Parathyroid adenoma (tissue), 2 donors: ENCODE results near the gene TMC5.

Experiments used
- H2AFZ ChIP-seq: fragments of 300-600 bp; sonication (generic); one replicate; pipeline ENCODE4 v1.7.0; 2017; ENCODE audit warnings: antibody characterized with exemption, mild to moderate bottlenecking
- H3K27ac ChIP-seq: fragments of 300-600 bp; sonication (generic); one replicate; pipeline ENCODE4 v1.7.0; 2017
- H3K27me3 ChIP-seq: fragments of 300-600 bp; sonication (generic); one replicate; pipeline ENCODE4 v1.7.0; 2017; ENCODE audit warnings: low read length; ENCODE audit not compliant: control insufficient read depth, insufficient read depth
- H3K36me3 ChIP-seq: fragments of 300-600 bp; sonication (generic); one replicate; pipeline ENCODE4 v1.7.0; 2017; ENCODE audit warnings: low read length; ENCODE audit not compliant: control insufficient read depth, insufficient read depth
- H3K4me1 ChIP-seq: fragments of 300-600 bp; sonication (generic); one replicate; pipeline ENCODE4 v1.7.0; 2017; ENCODE audit warnings: control low read depth
- H3K4me2 ChIP-seq: fragments of 300-600 bp; sonication (generic); one replicate; pipeline ENCODE4 v1.7.0; 2017; ENCODE audit warnings: low read length
- H3K4me3 ChIP-seq: fragments of 300-600 bp; sonication (generic); one replicate; pipeline ENCODE4 v1.7.0; 2017; ENCODE audit warnings: low read depth, low read length
- H3K79me2 ChIP-seq: fragments of 300-600 bp; sonication (generic); one replicate; pipeline ENCODE4 v1.7.0; 2017; ENCODE audit warnings: control low read depth
- H3K9ac ChIP-seq: fragments of 300-600 bp; sonication (generic); one replicate; pipeline ENCODE4 v1.7.0; 2017; ENCODE audit warnings: mild to moderate bottlenecking
- H3K9me3 ChIP-seq: fragments of 300-600 bp; sonication (generic); one replicate; pipeline ENCODE4 v1.7.0; 2017; ENCODE audit warnings: low read length; ENCODE audit not compliant: control insufficient read depth
- CTCF ChIP-seq: fragments of 300-600 bp; sonication (generic); IDR thresholded peaks from one replicate; pipeline ENCODE4 v1.7.0; 2017; ENCODE audit warnings: antibody characterized with exemption, mild to moderate bottlenecking
- donor health status: primary hyperparathyroidism.

TMC5 gene

GRCh38 chr16:19513377-19514053 lies 95.8 kb downstream of the TMC5 start:
- no peak for TF ChIP-seq CTCF
- Histone ChIP-seq H3K27me3 (no peaks in the 10 kb centered on the region), H2AFZ (no peak overlapping the region), H3K9ac (no peak overlapping the region), H3K36me3 (no peaks in the 10 kb centered on the region), H3K4me2 (no peak overlapping the region), H3K4me3 (no peak overlapping the region), H3K9me3 (no peaks in the 10 kb centered on the region), H3K4me1 (peaks cover 7% of the 10 kb centered on the region), H3K27ac (no peak overlapping the region), H3K79me2 (peaks cover 14% of the 10 kb centered on the region)

- Histone ChIP-seq H2AFZ (no peak overlapping the region), H3K36me3 (no peaks in the 10 kb centered on the region), H3K4me3 (no peak overlapping the region), H3K9me3 (no peaks in the 10 kb centered on the region), H3K4me1 (peaks cover 7% of the 10 kb centered on the region), H3K9ac (no peak overlapping the region), H3K79me2 (peaks cover 24% of the 10 kb centered on the region), H3K27ac (no peak overlapping the region), H3K4me2 (no peak overlapping the region), H3K27me3 (no peaks in the 10 kb centered on the region)
- no peak for TF ChIP-seq CTCF
These were observed 98.1 kb downstream of the TMC5 start for GRCh38 chr16:19515757-19516156.

GRCh38 chr16:19517424-19518089 lies 99.9 kb downstream of the TMC5 start:
- peaks cover 12% of the 10 kb centered on the region for H3K4me1 ChIP-seq
- H3K4me3 ChIP-seq: peak overlapping the region; percentile 33
- no peaks in the 10 kb centered on the region for H3K9me3 ChIP-seq
- no peaks in the 10 kb centered on the region for H3K27me3 ChIP-seq
- H2AFZ ChIP-seq: no peak overlapping the region
- peak overlapping the region; percentile 52 for H3K4me2 ChIP-seq
- H3K9ac ChIP-seq: no peak overlapping the region
- no peaks in the 10 kb centered on the region for H3K36me3 ChIP-seq
- no peak overlapping the region for H3K27ac ChIP-seq
- no peak for TF ChIP-seq CTCF
- peaks cover 24% of the 10 kb centered on the region for H3K79me2 ChIP-seq

- no peaks in the 10 kb centered on the region for H3K9me3 ChIP-seq
- no peak for TF ChIP-seq CTCF
- no peaks in the 10 kb centered on the region for H3K27me3 ChIP-seq
- H3K36me3 ChIP-seq: no peaks in the 10 kb centered on the region
- no peak overlapping the region for H3K27ac ChIP-seq
- H3K9ac ChIP-seq: no peak overlapping the region
- no peak overlapping the region for H3K4me3 ChIP-seq
- H3K4me2 ChIP-seq: peak overlapping the region; percentile 9
- peaks cover 24% of the 10 kb centered on the region for H3K79me2 ChIP-seq
- H3K4me1 ChIP-seq: peaks cover 17% of the 10 kb centered on the region
- H2AFZ ChIP-seq: no peak overlapping the region
These were observed 100.7 kb downstream of the TMC5 start for GRCh38 chr16:19518388-19518787.
